Measurements from ENCODE around the gene BAIAP2L2. TPM values are rescaled to one million over a fixed set of nuclear protein-coding genes. Genes with fewer than 3 reads are reported as not detected.
A peak's percentile ranks its signal among the peaks of the same experiment; 100 is the strongest.

BAIAP2L2 gene
- total RNA-seq, 4 donors from 2014 or later: 0.13 to 1.1 (median 0.58) TPM

DNA sequence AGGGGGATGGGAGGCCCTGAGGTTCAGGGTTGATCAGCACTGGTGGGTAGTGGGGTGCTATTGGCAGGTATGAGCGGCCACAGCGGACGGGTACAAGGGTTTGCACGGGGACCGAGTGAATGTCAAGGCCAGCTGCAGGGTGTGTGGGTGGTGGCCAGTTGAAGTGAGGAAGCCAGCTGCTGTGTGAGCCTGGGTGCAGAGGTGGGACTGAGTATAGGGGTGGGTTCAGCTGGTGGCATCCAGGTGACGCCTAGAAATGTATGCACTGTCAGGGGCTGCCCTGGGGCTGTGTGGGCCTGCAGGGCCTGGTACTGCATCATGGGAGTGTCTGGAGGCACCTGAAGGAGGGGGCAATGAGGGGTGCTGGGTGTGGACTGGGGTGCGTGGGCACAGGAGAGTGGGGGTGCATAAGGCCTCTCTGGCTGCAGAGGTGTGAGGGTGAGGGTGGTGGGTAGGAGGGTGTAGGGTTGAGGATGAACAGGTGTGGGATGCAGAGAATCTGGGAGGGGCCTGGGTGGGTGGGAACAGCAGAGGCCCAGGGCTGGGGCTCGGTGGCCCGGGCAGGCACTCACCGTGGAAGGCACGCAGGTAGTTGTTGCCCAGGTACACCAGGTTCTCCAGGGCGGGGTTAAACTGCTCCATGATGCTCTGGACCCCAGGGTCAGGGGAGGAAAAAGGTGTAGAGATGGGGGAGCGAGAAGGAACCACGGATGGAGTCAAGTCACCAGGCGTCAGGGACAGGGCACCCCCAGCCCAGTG lies 1.7 kb downstream of the BAIAP2L2 start:
- peaks cover 0 to 22% (median 7%) of the 10 kb centered on the region in 4 donors for H3K36me3 ChIP-seq
- no peak for DNase-seq (ENCODE audit: extremely low spot score)
- TF ChIP-seq, protein P1, sequence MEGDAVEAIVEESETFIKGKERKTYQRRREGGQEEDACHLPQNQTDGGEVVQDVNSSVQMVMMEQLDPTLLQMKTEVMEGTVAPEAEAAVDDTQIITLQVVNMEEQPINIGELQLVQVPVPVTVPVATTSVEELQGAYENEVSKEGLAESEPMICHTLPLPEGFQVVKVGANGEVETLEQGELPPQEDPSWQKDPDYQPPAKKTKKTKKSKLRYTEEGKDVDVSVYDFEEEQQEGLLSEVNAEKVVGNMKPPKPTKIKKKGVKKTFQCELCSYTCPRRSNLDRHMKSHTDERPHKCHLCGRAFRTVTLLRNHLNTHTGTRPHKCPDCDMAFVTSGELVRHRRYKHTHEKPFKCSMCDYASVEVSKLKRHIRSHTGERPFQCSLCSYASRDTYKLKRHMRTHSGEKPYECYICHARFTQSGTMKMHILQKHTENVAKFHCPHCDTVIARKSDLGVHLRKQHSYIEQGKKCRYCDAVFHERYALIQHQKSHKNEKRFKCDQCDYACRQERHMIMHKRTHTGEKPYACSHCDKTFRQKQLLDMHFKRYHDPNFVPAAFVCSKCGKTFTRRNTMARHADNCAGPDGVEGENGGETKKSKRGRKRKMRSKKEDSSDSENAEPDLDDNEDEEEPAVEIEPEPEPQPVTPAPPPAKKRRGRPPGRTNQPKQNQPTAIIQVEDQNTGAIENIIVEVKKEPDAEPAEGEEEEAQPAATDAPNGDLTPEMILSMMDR (IDR thresholded peaks at IDR 0.05): no peak
- no peak for TF ChIP-seq POLR2AphosphoS5 (IDR thresholded peaks at IDR 0.05)
- TF ChIP-seq EP300 (IDR thresholded peaks at IDR 0.05): no peak
- TF ChIP-seq POLR2A (IDR thresholded peaks at IDR 0.05; ENCODE audit: low read depth): no peak
- H3K9me3 ChIP-seq: no peaks in the 10 kb centered on the region
- no peak overlapping the region for H3K27ac ChIP-seq (replicated peaks in 1 of 4)
- H3K4me3 ChIP-seq: no peak overlapping the region
- intact Hi-C loops (cut with DNase I): loop anchor here (5.0 kb wide), 1 partner anchor 41 kb away; no protein-coding TSS in a partner anchor
- 91% methylated on average over 15 of the region's 15 CpGs for WGBS
- H3K27me3 ChIP-seq: no peaks in the 10 kb centered on the region
- H3K4me1 ChIP-seq: peaks cover 0 to 13% (median 2%) of the 10 kb centered on the region in 4 donors

DNA sequence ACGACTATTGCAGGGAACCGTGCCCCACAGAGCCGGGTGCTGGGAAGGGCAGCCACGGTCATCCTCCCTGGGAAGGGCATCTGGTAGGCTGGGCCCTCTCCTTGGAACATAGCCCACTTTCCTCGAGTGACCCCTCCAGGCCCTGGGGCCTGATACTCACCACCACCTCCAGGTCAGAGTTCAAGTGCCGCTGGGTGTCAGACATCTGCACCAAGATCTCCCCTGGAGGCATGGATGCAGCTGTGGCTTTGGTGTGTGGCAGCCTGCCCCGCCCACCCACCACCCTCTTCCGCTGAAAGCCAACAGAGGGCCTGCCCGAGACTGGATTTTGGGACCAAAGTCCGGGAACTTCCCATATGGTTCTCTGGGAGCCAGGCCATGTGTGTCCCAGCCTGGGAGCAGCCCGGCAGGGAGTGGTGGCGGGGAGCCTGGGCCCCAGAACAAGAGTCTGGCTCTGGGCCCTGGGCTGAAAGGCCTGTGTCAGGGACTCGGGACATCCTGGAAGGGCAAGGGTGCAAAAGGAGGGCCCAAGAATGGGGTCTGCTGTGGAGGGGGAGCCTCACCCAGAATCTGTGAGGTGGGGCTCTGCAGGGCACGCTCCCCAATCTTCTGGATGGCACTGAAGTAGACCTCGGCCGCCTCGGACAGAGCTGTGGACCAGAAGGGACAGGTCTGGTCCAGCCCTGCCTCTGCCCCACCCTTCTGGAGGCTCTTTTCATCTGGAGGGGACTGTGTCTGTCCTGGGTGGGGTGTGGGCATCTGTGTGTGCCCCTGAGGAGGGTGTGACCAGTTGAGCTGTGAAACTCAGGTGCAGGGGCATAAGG lies 2.6 kb downstream of the BAIAP2L2 start:
- intact Hi-C loops (cut with DNase I): loop anchor here (5.0 kb wide), 1 partner anchor 41 kb away; no protein-coding TSS in a partner anchor
- no peak overlapping the region for H3K27ac ChIP-seq (replicated peaks in 1 of 4)
- WGBS: 89% methylated on average over 5 of the region's 17 CpGs

DNA sequence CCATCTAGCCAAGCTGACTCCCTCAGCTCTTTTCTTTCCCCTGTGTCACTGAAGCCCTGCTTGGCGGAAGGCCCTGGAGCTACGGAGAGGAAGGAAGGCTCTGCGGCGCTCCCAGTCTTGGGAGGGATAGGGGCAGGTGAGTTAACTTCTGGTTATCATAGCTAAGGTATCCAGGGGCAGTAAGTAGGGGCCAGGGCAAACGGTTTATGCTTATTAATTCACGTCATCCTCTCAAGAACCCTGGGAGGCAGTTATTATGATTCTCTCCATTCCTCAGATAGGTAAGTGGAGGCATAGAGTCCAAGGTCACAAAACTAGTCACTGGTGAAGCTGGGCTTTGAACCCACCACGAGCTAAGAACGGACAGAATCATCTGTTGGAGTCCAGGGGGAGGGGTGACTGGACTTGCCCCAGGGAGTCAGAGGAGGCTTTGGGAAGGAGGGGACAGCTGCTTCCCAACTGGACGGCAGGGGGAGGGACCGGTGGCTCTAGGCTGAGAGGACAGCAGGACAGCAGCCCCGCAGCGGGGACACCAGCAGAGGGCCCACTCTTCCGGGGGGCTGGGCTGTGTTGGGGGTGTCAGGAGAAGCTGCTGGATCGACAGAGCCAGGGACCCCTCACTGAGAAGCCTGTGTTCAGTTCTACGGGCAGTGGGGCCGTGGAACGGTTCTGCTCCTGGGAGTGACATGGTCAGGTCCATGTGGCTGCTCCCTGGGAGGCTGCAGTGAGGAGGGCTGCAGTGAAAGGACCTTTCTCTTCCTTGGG lies 3.5 kb downstream of the BAIAP2L2 start:
- Histone ChIP-seq H3K27me3 (no peaks in the 10 kb centered on the region), H3K4me3 (no peak overlapping the region), H3K36me3 (peaks cover 0 to 12% (median 1%) of the 10 kb centered on the region in 4 donors), H3K9me3 (no peaks in the 10 kb centered on the region), H3K27ac (replicated peaks in 1 of 4) (no peak overlapping the region), H3K4me1 (peaks cover 0 to 13% (median 2%) of the 10 kb centered on the region in 4 donors)
- 86% methylated on average over 12 of the region's 17 CpGs for WGBS
- DNase-seq (ENCODE audit: extremely low spot score): no peak
- intact Hi-C loops (cut with DNase I): loop anchor here (5.0 kb wide), 1 partner anchor 40 kb away; no protein-coding TSS in a partner anchor
- TF ChIP-seq POLR2AphosphoS5 (IDR thresholded peaks at IDR 0.05) (no peak), EP300 (IDR thresholded peaks at IDR 0.05) (no peak), POLR2A (IDR thresholded peaks at IDR 0.05; ENCODE audit: low read depth) (no peak)
- TF ChIP-seq, protein P1 (IDR thresholded peaks at IDR 0.05): no peak

More for the DNA sequence above, 2.6 kb downstream of the BAIAP2L2 start:
- no peak overlapping the region for H3K4me3 ChIP-seq
- H3K4me1 ChIP-seq: peaks cover 0 to 13% (median 2%) of the 10 kb centered on the region in 4 donors
- no peak for DNase-seq (ENCODE audit: extremely low spot score)
- no peaks in the 10 kb centered on the region for H3K9me3 ChIP-seq
- H3K36me3 ChIP-seq: peaks cover 0 to 21% (median 7%) of the 10 kb centered on the region in 4 donors
- no peaks in the 10 kb centered on the region for H3K27me3 ChIP-seq
- TF ChIP-seq POLR2AphosphoS5 (IDR thresholded peaks at IDR 0.05): no peak
- TF ChIP-seq, protein P1 (IDR thresholded peaks at IDR 0.05): no peak
- no peak for TF ChIP-seq POLR2A (IDR thresholded peaks at IDR 0.05; ENCODE audit: low read depth)
- no peak for TF ChIP-seq EP300 (IDR thresholded peaks at IDR 0.05)

DNA sequence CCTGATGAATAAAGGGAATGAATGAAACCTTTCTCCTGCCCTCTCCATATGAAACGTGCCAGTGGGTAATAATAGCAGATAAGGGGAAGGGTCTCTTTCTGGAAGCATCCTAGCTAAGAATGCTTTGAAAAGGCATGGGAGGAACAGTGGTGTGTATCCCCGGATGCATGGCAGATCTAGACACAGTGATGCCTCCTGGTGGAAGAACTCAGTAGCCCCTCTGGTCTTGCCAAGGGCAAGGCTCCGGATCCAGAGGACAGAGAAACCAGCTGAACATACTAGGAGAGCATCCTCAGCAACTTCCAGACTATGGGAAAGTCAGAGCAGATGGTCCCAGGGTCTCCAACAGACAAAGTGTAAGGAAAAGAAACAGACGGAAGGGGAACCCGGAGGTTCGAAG lies 6.4 kb downstream of the BAIAP2L2 start:
- 70% methylated on average over 6 of the region's 6 CpGs for WGBS
- no peak for DNase-seq (ENCODE audit: extremely low spot score)
- intact Hi-C loops (cut with DNase I): loop anchor here (5.0 kb wide), 1 partner anchor 47 kb away; the partner anchor contains the start of gene PICK1

More for the DNA sequence above, 6.4 kb downstream of the BAIAP2L2 start:
- Histone ChIP-seq H3K9me3 (no peaks in the 10 kb centered on the region), H3K4me3 (no peak overlapping the region), H3K4me1 (peaks cover 0 to 9% (median 2%) of the 10 kb centered on the region in 4 donors), H3K36me3 (peaks cover 0 to 5% (median 0%) of the 10 kb centered on the region in 4 donors), H3K27me3 (no peaks in the 10 kb centered on the region), H3K27ac (replicated peaks in 1 of 4) (no peak overlapping the region)
- TF ChIP-seq, protein P1 (IDR thresholded peaks at IDR 0.05): peak; percentile 30 to 52 (median 51)
- TF ChIP-seq POLR2AphosphoS5 (IDR thresholded peaks at IDR 0.05): no peak
